ENCODE measurements around the gene LRRFIP1.

Gene LRRFIP1

GRCh38 chr2:237691029-237691907 is 63.9 kb downstream of the LRRFIP1 start:
- no peak for DNase-seq

- peak; percentile 87 for DNase-seq
These were observed 64.7 kb downstream of the LRRFIP1 start for GRCh38 chr2:237691908-237692600.

GRCh38 chr2:237692601-237693290 is 65.4 kb downstream of the LRRFIP1 start:
- no peak for DNase-seq

GRCh38 chr2:237693291-237693994 is 66.1 kb downstream of the LRRFIP1 start:
- peak; percentile 59 for DNase-seq

- no peak for DNase-seq
These were observed 67.2 kb downstream of the LRRFIP1 start for GRCh38 chr2:237694415-237695194.

GRCh38 chr2:237695201-237695780 is 67.9 kb downstream of the LRRFIP1 start:
- peak; percentile 90 for DNase-seq

- DNase-seq = no peak
These were observed 69.1 kb downstream of the LRRFIP1 start for GRCh38 chr2:237696461-237696860.

- no peak for DNase-seq
These were observed 70.4 kb downstream of the LRRFIP1 start for GRCh38 chr2:237697586-237698357.

- no peak for DNase-seq
These were observed 70.9 kb downstream of the LRRFIP1 start for GRCh38 chr2:237698358-237698694.

- no peak for DNase-seq
These were observed 72.6 kb downstream of the LRRFIP1 start for GRCh38 chr2:237699870-237700511.

GRCh38 chr2:237700512-237701032 is 73.2 kb downstream of the LRRFIP1 start:
- DNase-seq = peak; percentile 86

- DNase-seq = no peak
These were observed 73.9 kb downstream of the LRRFIP1 start for GRCh38 chr2:237701033-237701858.

GRCh38 chr2:237701859-237702390 is 74.5 kb downstream of the LRRFIP1 start:
- DNase-seq = no peak

GRCh38 chr2:237702441-237703391 is 75.3 kb downstream of the LRRFIP1 start:
- DNase-seq = peak; percentile 70

- peak; percentile 43 for DNase-seq
These were observed 77.4 kb downstream of the LRRFIP1 start for GRCh38 chr2:237704501-237705434.

- DNase-seq = no peak
These were observed 78.9 kb downstream of the LRRFIP1 start for GRCh38 chr2:237706257-237706656.

- no peak for DNase-seq
These were observed 80.6 kb downstream of the LRRFIP1 start for GRCh38 chr2:237708065-237708398.

Data from fibroblast of upper back skin (primary cell).